GM10266 (cell line): ENCODE results near the gene ST6GAL1.
"Not testable (repeated sequence)": the region's sequence is repeated elsewhere in the genome, so short reads cannot be mapped to it uniquely, and the experiment has no call there.

Experiments used
- DNase-seq: peaks from one replicate; pipeline ENCODE4 v3.0.0; 2012; ENCODE audit errors: extremely low spot score
- CTCF ChIP-seq: IDR thresholded peaks from 2 replicates; pipeline ENCODE4 v1.5.1; 2012; ENCODE audit warnings: mild to moderate bottlenecking, low read depth; ENCODE audit not compliant: control insufficient read depth, insufficient read depth; ENCODE audit errors: missing control alignments

Gene ST6GAL1

GRCh38 chr3:187002915-187003314 is 72.6 kb downstream of the ST6GAL1 start:
- TF ChIP-seq CTCF, result no peak
- no peak for DNase-seq

GRCh38 chr3:187005827-187006481 is 75.6 kb downstream of the ST6GAL1 start:
- DNase-seq, result no peak
- TF ChIP-seq CTCF, result no peak

GRCh38 chr3:187006864-187007630 is 76.7 kb downstream of the ST6GAL1 start:
- no peak for DNase-seq
- no peak for TF ChIP-seq CTCF

- not testable (repeated sequence) for DNase-seq
These were observed 80.1 kb downstream of the ST6GAL1 start for GRCh38 chr3:187010382-187010781.

GRCh38 chr3:187011915-187012314 is 81.6 kb downstream of the ST6GAL1 start:
- DNase-seq, result no peak
- TF ChIP-seq CTCF, result no peak

GRCh38 chr3:187012609-187013051 is 82.3 kb downstream of the ST6GAL1 start:
- no peak for TF ChIP-seq CTCF
- no peak for DNase-seq

- no peak for DNase-seq
- no peak for TF ChIP-seq CTCF
These were observed 82.9 kb downstream of the ST6GAL1 start for GRCh38 chr3:187013159-187013716.
